IMR-90 (cell line): ENCODE results near the gene CDH13. TPM values are rescaled to one million over a fixed set of nuclear protein-coding genes. Genes with fewer than 3 reads are reported as not detected.

Experiments
- ATAC-seq: fragments of 200-7000 bp; cut with Tn5 transposase; 2 replicates; pipeline ENCODE4 v1.9.1; 2020; ENCODE audit warnings: low read depth, mild to moderate bottlenecking, moderate library complexity
- BruUV-seq: library from RNA; stranded (reverse); fragments of 400-500 nt; replicated peaks from 2 replicates; lab custom pipeline; 2021; lab: Mats Ljungman, UMichigan
- CTCF ChIA-PET: fragments of 300-600 bp; formaldehyde crosslinking; extraction: SDS; loops from one replicate; lab custom pipeline; 2021; ENCODE audit warnings: antibody characterized with exemption; lab: Yijun Ruan, JAX
- POLR2A ChIA-PET: fragments of 300-600 bp; sonication (Branson Sonifier 250); formaldehyde crosslinking; loops from one replicate; lab custom pipeline; 2022; ENCODE audit warnings: antibody characterized with exemption; ENCODE audit not compliant: unreplicated experiment; lab: Charles Lee
- DNase-seq: peaks from one replicate; pipeline ENCODE4 v3.0.0; 2013
- H2AFZ ChIP-seq: replicated peaks from 2 replicates; pipeline ENCODE3; 2013; ENCODE audit warnings: low read length, mild to moderate bottlenecking; ENCODE audit not compliant: poor library complexity
- H2AK5ac ChIP-seq: 2 replicates; pipeline ENCODE4 v1.6.1; 2013; ENCODE audit warnings: low read depth, low read length, inconsistent platforms
- H2AK9ac ChIP-seq: replicated peaks from 2 replicates; pipeline ENCODE3; 2013; ENCODE audit warnings: mild to moderate bottlenecking, low read depth, low read length, moderate library complexity; ENCODE audit not compliant: poor library complexity
- H2BK120ac ChIP-seq: 2 replicates; pipeline ENCODE4 v1.6.1; 2013; ENCODE audit warnings: low read depth, low read length, inconsistent platforms
- H2BK15ac ChIP-seq: 3 replicates; pipeline ENCODE4 v1.6.1; 2013; ENCODE audit warnings: low read depth, low read length, inconsistent platforms
- H2BK20ac ChIP-seq: 2 replicates; pipeline ENCODE4 v1.6.1; 2013; ENCODE audit warnings: low read depth, mild to moderate bottlenecking, inconsistent platforms, low read length, moderate library complexity
- H2BK5ac ChIP-seq: 2 replicates; pipeline ENCODE4 v1.6.1; 2013; ENCODE audit warnings: mild to moderate bottlenecking, low read depth, low read length, inconsistent platforms; ENCODE audit not compliant: poor library complexity, severe bottlenecking
- H3K14ac ChIP-seq: replicated peaks from 2 replicates; pipeline ENCODE4 v1.6.1; 2013; ENCODE audit warnings: low read depth, low read length, inconsistent platforms
- H3K18ac ChIP-seq: 2 replicates; pipeline ENCODE4 v1.6.1; 2013; ENCODE audit warnings: low read depth, low read length, control low read depth
- H3K23ac ChIP-seq: 2 replicates; pipeline ENCODE4 v1.6.1; 2013; ENCODE audit warnings: low read depth, low read length, inconsistent platforms
- H3K27ac ChIP-seq: 2 replicates; pipeline ENCODE4 v1.5.1; 2013; ENCODE audit warnings: mild to moderate bottlenecking, control low read depth, low read length; ENCODE audit not compliant: insufficient read depth
- H3K27me3 ChIP-seq: 2 replicates; pipeline ENCODE4 v1.6.1; 2013; ENCODE audit warnings: low read length; ENCODE audit not compliant: control insufficient read depth, insufficient read depth
- H3K36me3 ChIP-seq: 2 replicates; pipeline ENCODE4 v1.6.1; 2013; ENCODE audit warnings: low read length, mixed read lengths; ENCODE audit not compliant: control insufficient read depth, insufficient read depth
- H3K4ac ChIP-seq: 2 replicates; pipeline ENCODE4 v1.6.1; 2013; ENCODE audit warnings: low read depth, low read length, inconsistent platforms
- H3K4me1 ChIP-seq: 2 replicates; pipeline ENCODE4 v1.6.1; 2013; ENCODE audit warnings: low read length, mixed read lengths; ENCODE audit not compliant: control insufficient read depth, insufficient read depth
- H3K4me2 ChIP-seq: 2 replicates; pipeline ENCODE4 v1.6.1; 2013; ENCODE audit warnings: low read depth, mild to moderate bottlenecking, control low read depth, low read length, moderate library complexity
- H3K4me3 ChIP-seq: 2 replicates; pipeline ENCODE4 v1.5.1; 2013; ENCODE audit warnings: low read depth, mild to moderate bottlenecking, control low read depth, low read length, moderate library complexity; ENCODE audit not compliant: insufficient read depth
- H3K56ac ChIP-seq: 2 replicates; pipeline ENCODE4 v1.6.1; 2013; ENCODE audit warnings: low read length, inconsistent platforms; ENCODE audit not compliant: insufficient read depth; ENCODE audit errors: extremely low read depth
- H3K79me1 ChIP-seq, 2 experiments: 2 replicates each; pipeline ENCODE4 v1.6.1; 2013; ENCODE audit warnings: low read length in 2 of 2, inconsistent platforms in 1 of 2, low read depth in 1 of 2
- H3K9ac ChIP-seq: 2 replicates; pipeline ENCODE4 v1.6.1; 2013; ENCODE audit warnings: low read depth, low read length, control low read depth
- H3K9me1 ChIP-seq: 2 replicates; pipeline ENCODE4 v1.6.1; 2013; ENCODE audit warnings: low read length, inconsistent platforms; ENCODE audit not compliant: insufficient read depth
- H3K9me3 ChIP-seq: 2 replicates; pipeline ENCODE4 v1.6.1; 2013; ENCODE audit warnings: low read length; ENCODE audit not compliant: control insufficient read depth, insufficient read depth
- H4K20me1 ChIP-seq: 2 replicates; pipeline ENCODE4 v1.6.1; 2013; ENCODE audit warnings: low read length, inconsistent platforms; ENCODE audit not compliant: insufficient read depth
- H4K5ac ChIP-seq: 2 replicates; pipeline ENCODE4 v1.6.1; 2013; ENCODE audit warnings: mild to moderate bottlenecking, low read depth, low read length, control low read depth
- H4K8ac ChIP-seq, 2 experiments: 2 replicates each; pipeline ENCODE4 v1.6.1; 2013; ENCODE audit warnings: low read depth in 2 of 2, low read length in 2 of 2, control low read depth in 1 of 2, inconsistent platforms in 1 of 2
- H4K91ac ChIP-seq: 2 replicates; pipeline ENCODE4 v1.6.1; 2013; ENCODE audit warnings: low read depth, low read length, inconsistent platforms; ENCODE audit not compliant: insufficient read depth
- CHD1 ChIP-seq: IDR thresholded peaks from 2 replicates; pipeline ENCODE4 v1.6.1; 2012; ENCODE audit warnings: low read depth, low read length, improper control_type of control experiment
- ELK1 ChIP-seq: fragments of 150-350 bp; IDR thresholded peaks from 2 replicates; pipeline ENCODE4 v1.6.1; 2016; ENCODE audit warnings: low read depth, mild to moderate bottlenecking, low read length, moderate library complexity, borderline replicate concordance
- MAZ ChIP-seq: IDR thresholded peaks from 2 replicates; pipeline ENCODE4 v1.6.1; 2012; ENCODE audit warnings: low read depth, mild to moderate bottlenecking, low read length, improper control_type of control experiment, moderate library complexity, borderline replicate concordance
- NFE2L2 ChIP-seq: fragments of 150-350 bp; IDR thresholded peaks from 2 replicates; pipeline ENCODE4 v1.6.1; 2016; ENCODE audit warnings: low read depth, mild to moderate bottlenecking, low read length
- POLR2A ChIP-seq: IDR thresholded peaks from 2 replicates; pipeline ENCODE4 v1.6.1; 2012; ENCODE audit warnings: mild to moderate bottlenecking, low read depth, low read length
- RFX5 ChIP-seq: IDR thresholded peaks from 2 replicates; pipeline ENCODE4 v1.8.0; 2012; ENCODE audit warnings: low read depth, mild to moderate bottlenecking, low read length, moderate library complexity
- SMC3 ChIP-seq: fragments of 150-350 bp; IDR thresholded peaks from 2 replicates; pipeline ENCODE4 v1.6.1; 2016; ENCODE audit warnings: low read depth, mild to moderate bottlenecking, antibody characterized with exemption, low read length, moderate library complexity
- WGBS, 2 experiments: methylation state at CpG; one replicate each; pipeline versions ENCODE4 v1.1.5 to v1.1.7; 2013; ENCODE audit warnings: missing lambda C conversion rate in 2 of 2; ENCODE audit not compliant: insufficient read length in 1 of 2; ENCODE audit errors: extremely low coverage in 2 of 2; 5-methylcytosine and 5-hydroxymethylcytosine counted together
- dilution Hi-C: fragments of 300-500 bp; cut with HindIII; formaldehyde crosslinking; loops from one replicate; pipeline ENCODE4 v1.14.3; 2018; ENCODE audit warnings: low sequenced_read_pairs; ENCODE audit not compliant: unreplicated experiment
- in situ Hi-C: fragments of 300-500 bp; cut with MboI; formaldehyde crosslinking; loops from 3 replicates; pipeline ENCODE4 v1.14.3; 2019; ENCODE audit warnings: low sequenced_read_pairs, inconsistent platforms, mixed read lengths
- intact Hi-C: fragments of 100-400 bp; cut with micrococcal nuclease; formaldehyde crosslinking; loops from 2 replicates; pipeline ENCODE4 v1.10.0; 2022
- polyA plus RNA-seq, 3 experiments: library from polyadenylated mRNA; depleted of rRNA; stranded (reverse); fragments of >200 nt; gene quantifications; 2 replicates each; pipeline ENCODE4 v1.2.3, GENCODE V29; 2012; ENCODE audit warnings: low replicate concordance in 1 of 3
- total RNA-seq: library from RNA; depleted of rRNA; stranded (reverse); fragments of >200 nt; gene quantifications from 2 replicates; pipeline ENCODE4 v1.2.3, GENCODE V29; 2012

The CDH13 gene
- total and polyA plus RNA-seq, 2 of the 4 experiments (the other 2 are of a cell fraction), result 61.6 to 74.7 TPM

- Histone ChIP-seq H2AFZ (no peak overlapping the region), H3K23ac (no peak overlapping the region), H3K9ac (no peak overlapping the region), H2BK120ac (no peak overlapping the region), H2AK5ac (no peak overlapping the region), H4K20me1 (no peaks in the 10 kb centered on the region), H2BK20ac (no peak overlapping the region), H3K4me1 (no peaks in the 10 kb centered on the region), H3K27me3 (no peaks in the 10 kb centered on the region), H2BK15ac (no peak overlapping the region), H3K79me1 (no peaks in the 10 kb centered on the region), H4K8ac (no peak overlapping the region), H3K18ac (no peak overlapping the region), H3K36me3 (no peaks in the 10 kb centered on the region), H3K4ac (no peak overlapping the region), H3K9me1 (0 out of 2 replicates have a peak, but pooled peaks cover 5% of the 10 kb centered on the region), H3K14ac (no peak overlapping the region), H2AK9ac (no peak overlapping the region), H2BK5ac (no peak overlapping the region), H3K56ac (no peak overlapping the region), H3K4me3 (no peak overlapping the region), H3K27ac (no peak overlapping the region), H3K4me2 (no peak overlapping the region), H4K91ac (no peak overlapping the region), H4K5ac (no peak overlapping the region), H3K9me3 (no peaks in the 10 kb centered on the region)
- in situ Hi-C loops (no loop called here), dilution Hi-C loops (no loop called here), intact Hi-C loops (no loop called here)
- DNase-seq (no peak), ATAC-seq (no peak)
- POLR2A ChIA-PET, result no interaction called here
- no TSS peak for BruUV-seq
- no CpG with 5 or more reads among the region's 2 CpGs for WGBS, 2 experiments
- TF ChIP-seq MAZ (no peak), SMC3 (no peak), NFE2L2 (no peak), CHD1 (no peak), RFX5 (no peak), POLR2A (no peak), ELK1 (no peak)
- CTCF ChIA-PET, result no interaction called here
Measured at GRCh38 chr16:83029467-83029866, 402.7 kb downstream of the CDH13 start.
